ENCODE results near the gene STK33. TPM values are rescaled to one million over a fixed set of nuclear protein-coding genes. Genes with fewer than 3 reads are reported as not detected.

The STK33 gene
- total and polyA plus RNA-seq, 2 donors (not counting 1 experiment from before 2014, with no cell fraction given), result 1.7 to 3.3 TPM

DNA sequence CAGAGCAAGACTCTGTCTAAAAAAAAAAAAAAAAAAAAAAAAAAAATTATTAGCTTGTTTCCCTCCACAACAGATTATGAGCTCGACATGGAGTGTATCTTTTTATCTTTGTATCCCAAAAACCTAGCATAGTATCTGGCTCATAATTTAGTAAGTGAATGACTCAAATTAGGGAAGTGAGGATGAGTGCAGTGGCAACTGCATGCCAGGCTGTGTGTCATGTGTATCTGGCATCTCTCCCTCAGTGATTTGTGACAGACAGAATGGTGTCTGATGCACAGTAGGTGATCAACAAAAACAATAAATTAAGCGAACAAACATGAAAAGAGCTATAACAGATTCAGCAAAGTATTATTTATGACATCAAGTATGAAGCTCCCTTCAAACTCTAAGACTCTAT, 7.2 kb downstream of the STK33 start:
- Histone ChIP-seq H3K4me2 (ENCODE audit: extremely low read depth, insufficient read depth, low read length) (no peak overlapping the region), H3K27ac (ENCODE audit: insufficient read depth, low read length) (no peak overlapping the region), H3K4me1 (ENCODE audit: control insufficient read depth, extremely low read depth, insufficient read depth, low read length) (no peaks in the 10 kb centered on the region), H3K9me3 (ENCODE audit: control insufficient read depth, insufficient read depth, low read depth, low read length) (no peaks in the 10 kb centered on the region), H3K36me3 (ENCODE audit: control insufficient read depth, insufficient read depth, low read length) (no peaks in the 10 kb centered on the region), H2AFZ (ENCODE audit: low read length) (no peak overlapping the region), H3K9ac (ENCODE audit: insufficient read depth, low read length) (no peak overlapping the region), H3K27me3 (ENCODE audit: control insufficient read depth, insufficient read depth, low read length) (no peaks in the 10 kb centered on the region), H3K4me3 (replicated peaks in 1 of 4; ENCODE audit: control extremely low read depth in 1 of 4, insufficient read depth in 1 of 4, low read depth in 3 of 4, low read length in 4 of 4) (no peak overlapping the region), H3K79me2 (ENCODE audit: control insufficient read depth, insufficient read depth, low read length) (no peaks in the 10 kb centered on the region), H4K20me1 (ENCODE audit: control insufficient read depth, extremely low read depth, insufficient read depth, low read length) (no peaks in the 10 kb centered on the region)
- no peak for DNase-seq (ENCODE audit: low read depth in 2 of 2)
- TF ChIP-seq, protein P1, sequence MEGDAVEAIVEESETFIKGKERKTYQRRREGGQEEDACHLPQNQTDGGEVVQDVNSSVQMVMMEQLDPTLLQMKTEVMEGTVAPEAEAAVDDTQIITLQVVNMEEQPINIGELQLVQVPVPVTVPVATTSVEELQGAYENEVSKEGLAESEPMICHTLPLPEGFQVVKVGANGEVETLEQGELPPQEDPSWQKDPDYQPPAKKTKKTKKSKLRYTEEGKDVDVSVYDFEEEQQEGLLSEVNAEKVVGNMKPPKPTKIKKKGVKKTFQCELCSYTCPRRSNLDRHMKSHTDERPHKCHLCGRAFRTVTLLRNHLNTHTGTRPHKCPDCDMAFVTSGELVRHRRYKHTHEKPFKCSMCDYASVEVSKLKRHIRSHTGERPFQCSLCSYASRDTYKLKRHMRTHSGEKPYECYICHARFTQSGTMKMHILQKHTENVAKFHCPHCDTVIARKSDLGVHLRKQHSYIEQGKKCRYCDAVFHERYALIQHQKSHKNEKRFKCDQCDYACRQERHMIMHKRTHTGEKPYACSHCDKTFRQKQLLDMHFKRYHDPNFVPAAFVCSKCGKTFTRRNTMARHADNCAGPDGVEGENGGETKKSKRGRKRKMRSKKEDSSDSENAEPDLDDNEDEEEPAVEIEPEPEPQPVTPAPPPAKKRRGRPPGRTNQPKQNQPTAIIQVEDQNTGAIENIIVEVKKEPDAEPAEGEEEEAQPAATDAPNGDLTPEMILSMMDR (conservative IDR thresholded peaks at IDR 0.05 in 1 of 2, IDR thresholded peaks at IDR 0.05 in 1 of 2; ENCODE audit: low read depth in 1 of 2, low read length in 2 of 2), result no peak
- no peak for TF ChIP-seq EZH2 (IDR thresholded peaks at IDR 0.05; ENCODE audit: low read length, missing control alignments)

DNA sequence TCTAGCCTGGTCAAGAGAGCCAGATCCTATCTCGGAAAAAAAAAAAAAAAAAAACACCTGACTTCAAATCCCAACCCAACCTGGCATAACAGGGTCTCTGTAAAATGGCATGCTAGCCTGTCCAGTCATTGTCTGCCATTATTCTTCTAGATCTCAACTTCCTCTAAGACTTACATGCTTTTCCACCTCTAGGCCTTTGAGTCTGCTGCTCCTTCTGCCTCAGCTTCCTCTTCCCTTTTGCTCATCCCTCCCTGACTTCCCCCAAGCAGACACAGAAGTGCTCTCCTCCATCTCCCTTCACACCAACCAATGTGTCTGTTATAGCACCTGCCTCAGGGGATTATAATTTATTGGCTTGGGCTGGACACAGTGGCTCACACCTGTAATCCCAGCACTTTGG, 7.8 kb downstream of the STK33 start:
- TF ChIP-seq, protein P1 (conservative IDR thresholded peaks at IDR 0.05 in 1 of 2, IDR thresholded peaks at IDR 0.05 in 1 of 2; ENCODE audit: low read depth in 1 of 2, low read length in 2 of 2), result no peak
- TF ChIP-seq EZH2 (IDR thresholded peaks at IDR 0.05; ENCODE audit: low read length, missing control alignments), result no peak
- no peaks in the 10 kb centered on the region for H4K20me1 ChIP-seq (ENCODE audit: control insufficient read depth, extremely low read depth, insufficient read depth, low read length)
- H2AFZ ChIP-seq (ENCODE audit: low read length), result no peak overlapping the region
- DNase-seq (ENCODE audit: low read depth in 2 of 2), result no peak
- H3K4me2 ChIP-seq (ENCODE audit: extremely low read depth, insufficient read depth, low read length), result no peak overlapping the region
- no peak overlapping the region for H3K9ac ChIP-seq (ENCODE audit: insufficient read depth, low read length)
- H3K9me3 ChIP-seq (ENCODE audit: control insufficient read depth, insufficient read depth, low read depth, low read length), result no peaks in the 10 kb centered on the region
- H3K36me3 ChIP-seq (ENCODE audit: control insufficient read depth, insufficient read depth, low read length), result no peaks in the 10 kb centered on the region
- H3K79me2 ChIP-seq (ENCODE audit: control insufficient read depth, insufficient read depth, low read length), result no peaks in the 10 kb centered on the region
- no peaks in the 10 kb centered on the region for H3K4me1 ChIP-seq (ENCODE audit: control insufficient read depth, extremely low read depth, insufficient read depth, low read length)
- no peak overlapping the region for H3K4me3 ChIP-seq (replicated peaks in 1 of 4; ENCODE audit: control extremely low read depth in 1 of 4, insufficient read depth in 1 of 4, low read depth in 3 of 4, low read length in 4 of 4)
- H3K27me3 ChIP-seq (ENCODE audit: control insufficient read depth, insufficient read depth, low read length), result no peaks in the 10 kb centered on the region
- no peak overlapping the region for H3K27ac ChIP-seq (ENCODE audit: insufficient read depth, low read length)

DNA sequence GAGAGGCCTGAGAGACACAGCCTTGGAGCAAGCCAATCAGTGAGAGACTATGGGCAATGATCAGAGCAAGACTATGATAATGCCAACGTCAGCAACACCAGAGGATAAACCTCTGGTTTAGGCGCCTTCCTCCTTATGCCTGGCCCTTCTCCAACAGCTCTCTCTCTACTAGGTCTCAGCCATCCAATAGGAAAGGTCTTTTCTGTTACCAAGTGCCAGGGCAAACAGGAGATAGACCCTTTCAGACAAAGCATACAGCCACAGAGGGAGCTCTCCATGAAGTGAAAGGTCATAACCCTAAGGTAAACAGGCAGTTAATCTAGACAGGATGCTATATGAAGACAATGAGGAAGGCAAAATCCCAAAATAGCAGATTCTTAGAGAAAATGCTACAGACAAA, 9.5 kb downstream of the STK33 start:
- Histone ChIP-seq H4K20me1 (ENCODE audit: control insufficient read depth, extremely low read depth, insufficient read depth, low read length) (no peaks in the 10 kb centered on the region), H3K9me3 (ENCODE audit: control insufficient read depth, insufficient read depth, low read depth, low read length) (no peaks in the 10 kb centered on the region), H3K9ac (ENCODE audit: insufficient read depth, low read length) (no peak overlapping the region), H3K79me2 (ENCODE audit: control insufficient read depth, insufficient read depth, low read length) (no peaks in the 10 kb centered on the region), H3K36me3 (ENCODE audit: control insufficient read depth, insufficient read depth, low read length) (no peaks in the 10 kb centered on the region), H3K27ac (ENCODE audit: insufficient read depth, low read length) (no peak overlapping the region), H3K27me3 (ENCODE audit: control insufficient read depth, insufficient read depth, low read length) (no peaks in the 10 kb centered on the region), H3K4me2 (ENCODE audit: extremely low read depth, insufficient read depth, low read length) (no peak overlapping the region), H3K4me1 (ENCODE audit: control insufficient read depth, extremely low read depth, insufficient read depth, low read length) (no peaks in the 10 kb centered on the region), H3K4me3 (replicated peaks in 1 of 4; ENCODE audit: control extremely low read depth in 1 of 4, insufficient read depth in 1 of 4, low read depth in 3 of 4, low read length in 4 of 4) (no peak overlapping the region), H2AFZ (ENCODE audit: low read length) (no peak overlapping the region)
- DNase-seq (ENCODE audit: low read depth in 2 of 2), result no peak
- TF ChIP-seq, protein P1 (conservative IDR thresholded peaks at IDR 0.05 in 1 of 2, IDR thresholded peaks at IDR 0.05 in 1 of 2; ENCODE audit: low read depth in 1 of 2, low read length in 2 of 2), result no peak
- no peak for TF ChIP-seq EZH2 (IDR thresholded peaks at IDR 0.05; ENCODE audit: low read length, missing control alignments)
